ENCODE results near the gene C1orf116. TPM values are rescaled to one million over a fixed set of nuclear protein-coding genes. Genes with fewer than 3 reads are reported as not detected.

The C1orf116 gene
- total RNA-seq, 1 donor from 2014 or later = not detected

GRCh38 chr1:207036865-207037264, 4.3 kb upstream of the C1orf116 start:
- Mint-ChIP-seq H3K27ac (no peak overlapping the region), H3K36me3 (ENCODE audit: low read depth) (no peaks in the 10 kb centered on the region), H3K9me3 (no peaks in the 10 kb centered on the region), H3K4me3 (no peak overlapping the region), H3K4me1 (no peaks in the 10 kb centered on the region), H3K27me3 (peaks cover 16% of the 10 kb centered on the region)
- intact Hi-C loops (cut with micrococcal nuclease) = no loop called here
- no peak for DNase-seq

- H3K27ac Mint-ChIP-seq = no peak overlapping the region
These were observed 3.5 kb upstream of the C1orf116 start for GRCh38 chr1:207035877-207036551.

GRCh38 chr1:207034998-207035397, 2.4 kb upstream of the C1orf116 start:
- Mint-ChIP-seq H3K4me3 (no peak overlapping the region), H3K27me3 (peaks cover 33% of the 10 kb centered on the region), H3K4me1 (no peaks in the 10 kb centered on the region), H3K27ac (no peak overlapping the region), H3K36me3 (ENCODE audit: low read depth) (no peaks in the 10 kb centered on the region), H3K9me3 (no peaks in the 10 kb centered on the region)
- no peak for DNase-seq
- intact Hi-C loops (cut with micrococcal nuclease) = no loop called here

More at GRCh38 chr1:207035877-207036551, 3.5 kb upstream of the C1orf116 start:
- Mint-ChIP-seq H3K36me3 (ENCODE audit: low read depth) (no peaks in the 10 kb centered on the region), H3K27me3 (peaks cover 25% of the 10 kb centered on the region), H3K4me1 (no peaks in the 10 kb centered on the region), H3K4me3 (no peak overlapping the region), H3K9me3 (no peaks in the 10 kb centered on the region)
- intact Hi-C loops (cut with micrococcal nuclease) = no loop called here
- DNase-seq = no peak

GRCh38 chr1:207034208-207034607, 1.7 kb upstream of the C1orf116 start:
- H3K4me1 Mint-ChIP-seq = no peaks in the 10 kb centered on the region
- no peak overlapping the region for H3K27ac Mint-ChIP-seq
- no peak for DNase-seq
- no peaks in the 10 kb centered on the region for H3K9me3 Mint-ChIP-seq
- intact Hi-C loops (cut with micrococcal nuclease) = no loop called here
- H3K27me3 Mint-ChIP-seq = peaks cover 37% of the 10 kb centered on the region
- no peaks in the 10 kb centered on the region for H3K36me3 Mint-ChIP-seq (ENCODE audit: low read depth)
- no peak overlapping the region for H3K4me3 Mint-ChIP-seq

- peaks cover 42% of the 10 kb centered on the region for H3K27me3 Mint-ChIP-seq
- no peak overlapping the region for H3K27ac Mint-ChIP-seq
These were observed 746 bp upstream of the C1orf116 start for GRCh38 chr1:207033302-207033701.

GRCh38 chr1:207031632-207032264, 808 bp downstream of the C1orf116 start:
- no peaks in the 10 kb centered on the region for H3K36me3 Mint-ChIP-seq (ENCODE audit: low read depth)
- no peaks in the 10 kb centered on the region for H3K9me3 Mint-ChIP-seq
- intact Hi-C loops (cut with micrococcal nuclease) = no loop called here
- H3K4me1 Mint-ChIP-seq = no peaks in the 10 kb centered on the region
- H3K4me3 Mint-ChIP-seq = no peak overlapping the region
- peaks cover 49% of the 10 kb centered on the region for H3K27me3 Mint-ChIP-seq
- no peak for DNase-seq
- H3K27ac Mint-ChIP-seq = no peak overlapping the region

More at GRCh38 chr1:207033302-207033701, 746 bp upstream of the C1orf116 start:
- H3K9me3 Mint-ChIP-seq = no peaks in the 10 kb centered on the region
- no peaks in the 10 kb centered on the region for H3K36me3 Mint-ChIP-seq (ENCODE audit: low read depth)
- no peak overlapping the region for H3K4me3 Mint-ChIP-seq
- H3K4me1 Mint-ChIP-seq = no peaks in the 10 kb centered on the region
- intact Hi-C loops (cut with micrococcal nuclease) = no loop called here
- no peak for DNase-seq

GRCh38 chr1:207031016-207031415, 1.5 kb downstream of the C1orf116 start:
- intact Hi-C loops (cut with micrococcal nuclease) = no loop called here
- Mint-ChIP-seq H3K27ac (no peak overlapping the region), H3K4me1 (no peaks in the 10 kb centered on the region), H3K4me3 (no peak overlapping the region), H3K27me3 (peaks cover 53% of the 10 kb centered on the region), H3K9me3 (no peaks in the 10 kb centered on the region), H3K36me3 (ENCODE audit: low read depth) (no peaks in the 10 kb centered on the region)
- no peak for DNase-seq

GRCh38 chr1:207030522-207031009, 2.0 kb downstream of the C1orf116 start:
- Mint-ChIP-seq H3K27ac (no peak overlapping the region), H3K36me3 (ENCODE audit: low read depth) (no peaks in the 10 kb centered on the region), H3K4me1 (no peaks in the 10 kb centered on the region), H3K9me3 (no peaks in the 10 kb centered on the region), H3K4me3 (no peak overlapping the region), H3K27me3 (peaks cover 56% of the 10 kb centered on the region)
- DNase-seq = no peak
- intact Hi-C loops (cut with micrococcal nuclease) = no loop called here

GRCh38 chr1:207029701-207030521, 2.6 kb downstream of the C1orf116 start:
- Mint-ChIP-seq H3K4me3 (no peak overlapping the region), H3K36me3 (ENCODE audit: low read depth) (no peaks in the 10 kb centered on the region), H3K9me3 (no peaks in the 10 kb centered on the region), H3K27ac (no peak overlapping the region), H3K4me1 (no peaks in the 10 kb centered on the region), H3K27me3 (peaks cover 58% of the 10 kb centered on the region)
- DNase-seq = no peak
- intact Hi-C loops (cut with micrococcal nuclease) = no loop called here

GRCh38 chr1:207028884-207029650, 3.5 kb downstream of the C1orf116 start:
- no peak overlapping the region for H3K27ac Mint-ChIP-seq
- intact Hi-C loops (cut with micrococcal nuclease) = no loop called here
- no peaks in the 10 kb centered on the region for H3K9me3 Mint-ChIP-seq
- H3K27me3 Mint-ChIP-seq = peaks cover 56% of the 10 kb centered on the region
- no peak overlapping the region for H3K4me3 Mint-ChIP-seq
- no peaks in the 10 kb centered on the region for H3K36me3 Mint-ChIP-seq (ENCODE audit: low read depth)
- H3K4me1 Mint-ChIP-seq = peaks cover 7% of the 10 kb centered on the region
- no peak for DNase-seq

- DNase-seq = no peak
- peaks cover 7% of the 10 kb centered on the region for H3K4me1 Mint-ChIP-seq
- H3K36me3 Mint-ChIP-seq (ENCODE audit: low read depth) = no peaks in the 10 kb centered on the region
- H3K9me3 Mint-ChIP-seq = no peaks in the 10 kb centered on the region
- H3K27me3 Mint-ChIP-seq = peaks cover 52% of the 10 kb centered on the region
- intact Hi-C loops (cut with micrococcal nuclease) = no loop called here
- no peak overlapping the region for H3K27ac Mint-ChIP-seq
- no peak overlapping the region for H3K4me3 Mint-ChIP-seq
These were observed 4.6 kb downstream of the C1orf116 start for GRCh38 chr1:207027921-207028320.

- Mint-ChIP-seq H3K27me3 (peaks cover 48% of the 10 kb centered on the region), H3K4me1 (peaks cover 7% of the 10 kb centered on the region), H3K9me3 (no peaks in the 10 kb centered on the region)
These were observed 5.3 kb downstream of the C1orf116 start for GRCh38 chr1:207027206-207027777.

GRCh38 chr1:207026104-207026534, 6.4 kb downstream of the C1orf116 start:
- intact Hi-C loops (cut with micrococcal nuclease) = no loop called here
- Mint-ChIP-seq H3K27me3 (peaks cover 38% of the 10 kb centered on the region), H3K27ac (no peak overlapping the region), H3K9me3 (no peaks in the 10 kb centered on the region), H3K4me3 (no peak overlapping the region), H3K36me3 (ENCODE audit: low read depth) (no peaks in the 10 kb centered on the region), H3K4me1 (peaks cover 7% of the 10 kb centered on the region)
- no peak for DNase-seq

More at GRCh38 chr1:207027206-207027777, 5.3 kb downstream of the C1orf116 start:
- Mint-ChIP-seq H3K4me3 (no peak overlapping the region), H3K36me3 (ENCODE audit: low read depth) (no peaks in the 10 kb centered on the region), H3K27ac (no peak overlapping the region)
- no peak for DNase-seq
- intact Hi-C loops (cut with micrococcal nuclease) = no loop called here

All from activated CD4-positive, alpha-beta T cell treated with anti-CD3 and anti-CD28 coated beads, Interleukin-2, amount 10 ng/mL, durations not matched to agents 24 days and 14 days (primary cell).